Erythroblast (primary cell): ENCODE results near the gene SLC22A4.

Experiments
- GATA1 ChIP-seq: IDR thresholded peaks from 2 replicates; pipeline ENCODE4 v1.6.1; 2011; ENCODE audit warnings: low read depth, mild to moderate bottlenecking, control low read depth, low read length, moderate library complexity
- POLR2A ChIP-seq: IDR thresholded peaks from 2 replicates; pipeline ENCODE4 v1.6.1; 2011; ENCODE audit warnings: mild to moderate bottlenecking, low read length

DNA sequence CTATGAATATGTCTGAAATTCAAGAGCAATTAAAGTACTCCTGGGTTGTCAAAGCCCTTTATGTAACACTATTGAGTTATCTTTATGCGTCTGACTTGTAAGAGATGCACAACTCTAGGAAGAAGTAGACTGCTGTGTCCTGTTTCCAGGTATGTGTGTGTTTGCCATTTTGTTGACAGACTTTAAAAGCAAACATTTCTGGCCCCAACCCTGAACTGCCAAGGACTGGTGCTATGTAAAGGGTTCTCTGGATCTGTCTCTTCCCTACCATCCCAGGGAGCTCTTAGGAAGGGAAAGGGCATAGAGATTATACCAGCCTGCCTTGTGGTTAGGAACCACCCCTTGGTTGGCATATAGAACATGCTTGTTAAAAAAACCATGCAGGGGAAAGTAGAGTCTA lies 87.4 kb downstream of the SLC22A4 start:
- TF ChIP-seq POLR2A: no peak
- no peak for TF ChIP-seq GATA1
